Thoracic aorta (tissue), 2 donors: ENCODE measurements around the gene BMPR1A. TPM values are rescaled to one million over a fixed set of nuclear protein-coding genes. Genes with fewer than 3 reads are reported as not detected.

ENCODE experiments used
- ATAC-seq: fragments of 150-250 bp; one replicate; pipeline ENCODE4 v1.8.0; 2017; ENCODE audit warnings: low read depth; ENCODE audit not compliant: insufficient number of reproducible peaks, low FRiP score
- DNase-seq: peaks from one replicate; pipeline ENCODE4 v3.0.0-alpha.2; 2020; ENCODE audit warnings: low spot score
- H3K27ac ChIP-seq, 2 donors: fragments of 200-600 bp; sonication (generic); 1 replicate in 1 of 2; 2 replicates in 1 of 2; pipeline ENCODE4 v1.5.1; 2016; ENCODE audit warnings: mild to moderate bottlenecking in 2 of 2, moderate library complexity in 2 of 2
- H3K27me3 ChIP-seq: fragments of 200-600 bp; sonication (generic); replicated peaks from 2 replicates; pipeline ENCODE4 v1.6.0; 2016; ENCODE audit warnings: mild to moderate bottlenecking; ENCODE audit not compliant: insufficient read depth
- H3K36me3 ChIP-seq: fragments of 200-600 bp; sonication (generic); one replicate; pipeline ENCODE4 v1.5.1; 2016
- H3K4me1 ChIP-seq, 2 donors: fragments of 200-600 bp; sonication (generic); 1 replicate in 1 of 2; 2 replicates in 1 of 2; pipeline versions ENCODE4 v1.5.1 to v1.6.0; 2016; ENCODE audit warnings: low read depth in 2 of 2, mild to moderate bottlenecking in 1 of 2; ENCODE audit not compliant: control insufficient read depth in 1 of 2
- H3K4me3 ChIP-seq: fragments of 200-600 bp; sonication (generic); 2 replicates; pipeline ENCODE4 v1.5.1; 2016; ENCODE audit warnings: mild to moderate bottlenecking
- H3K9me3 ChIP-seq: fragments of 200-600 bp; sonication (generic); 2 replicates; pipeline ENCODE4 v1.5.1; 2016
- CTCF ChIP-seq: fragments of 200-600 bp; sonication (generic); IDR thresholded peaks from one replicate; pipeline ENCODE4 v1.5.1; 2019; ENCODE audit warnings: antibody characterized with exemption
- total RNA-seq, 2 donors: library from RNA; depleted of rRNA; stranded (reverse); fragments of >200 nt; gene quantifications; one replicate each; pipeline versions ENCODE4 v1.1.0 to v1.2.3, GENCODE V29; 2016

BMPR1A gene
- total RNA-seq, 2 donors from 2014 or later: 69.0 to 130 TPM

GRCh38 chr10:86819567-86819966 is 63.1 kb downstream of the BMPR1A start:
- no peaks in the 10 kb centered on the region for H3K36me3 ChIP-seq
- peak overlapping the region in 1 of 2 donors; percentile 15 for H3K27ac ChIP-seq
- H3K27me3 ChIP-seq: no peaks in the 10 kb centered on the region
- TF ChIP-seq CTCF: no peak
- peaks cover 23 to 66% of the 10 kb centered on the region in 2 donors for H3K4me1 ChIP-seq
- H3K4me3 ChIP-seq: no peak overlapping the region
- no peak for DNase-seq
- ATAC-seq: no peak
- H3K9me3 ChIP-seq: no peaks in the 10 kb centered on the region

GRCh38 chr10:86820509-86820908 is 64.1 kb downstream of the BMPR1A start:
- no peak for ATAC-seq
- Histone ChIP-seq H3K4me1 (peaks cover 15 to 62% of the 10 kb centered on the region in 2 donors), H3K27ac (peak overlapping the region; percentile 9 to 34), H3K36me3 (no peaks in the 10 kb centered on the region), H3K9me3 (no peaks in the 10 kb centered on the region), H3K4me3 (no peak overlapping the region), H3K27me3 (no peaks in the 10 kb centered on the region)
- no peak for TF ChIP-seq CTCF
- DNase-seq: no peak

GRCh38 chr10:86821388-86821999 is 65.1 kb downstream of the BMPR1A start:
- no peak for ATAC-seq
- no peaks in the 10 kb centered on the region for H3K36me3 ChIP-seq
- H3K27ac ChIP-seq: no peak overlapping the region
- TF ChIP-seq CTCF: no peak
- H3K4me1 ChIP-seq: peaks cover 10 to 57% of the 10 kb centered on the region in 2 donors
- no peak for DNase-seq
- no peak overlapping the region for H3K4me3 ChIP-seq
- H3K27me3 ChIP-seq: no peaks in the 10 kb centered on the region
- no peaks in the 10 kb centered on the region for H3K9me3 ChIP-seq

GRCh38 chr10:86823565-86823964 is 67.1 kb downstream of the BMPR1A start:
- ATAC-seq (no peak), DNase-seq (no peak)
- H3K9me3 ChIP-seq: no peaks in the 10 kb centered on the region
- H3K27me3 ChIP-seq: no peaks in the 10 kb centered on the region
- peaks cover 10 to 64% of the 10 kb centered on the region in 2 donors for H3K4me1 ChIP-seq
- H3K36me3 ChIP-seq: no peaks in the 10 kb centered on the region
- no peak overlapping the region for H3K4me3 ChIP-seq
- no peak for TF ChIP-seq CTCF
- no peak overlapping the region for H3K27ac ChIP-seq

GRCh38 chr10:86824151-86824550 is 67.7 kb downstream of the BMPR1A start:
- ATAC-seq (no peak), DNase-seq (no peak)
- Histone ChIP-seq H3K9me3 (no peaks in the 10 kb centered on the region), H3K27me3 (no peaks in the 10 kb centered on the region), H3K4me3 (no peak overlapping the region), H3K27ac (no peak overlapping the region), H3K36me3 (no peaks in the 10 kb centered on the region), H3K4me1 (peaks cover 10 to 66% of the 10 kb centered on the region in 2 donors)
- TF ChIP-seq CTCF: no peak
